PC-9 (cell line): Measurements from ENCODE around the gene MAS1.

Experiments
- CTCF ChIP-seq: fragments of 200-600 bp; sonication (generic); conservative IDR thresholded peaks from 2 replicates; pipeline ENCODE4 v1.6.1; 2017; ENCODE audit warnings: mixed run types, antibody characterized with exemption, mild to moderate bottlenecking, moderate library complexity
- EZH2 ChIP-seq: fragments of 200-600 bp; sonication (generic); IDR thresholded peaks from 2 replicates; pipeline ENCODE4 v1.8.0; 2017; ENCODE audit warnings: antibody characterized with exemption, low read depth

GRCh38 chr6:159875194-159875593 lies 15.6 kb upstream of the MAS1 start:
- TF ChIP-seq EZH2 (no peak), CTCF (no peak)
